ENCODE measurements around the gene ITGAD.

ITGAD gene

DNA sequence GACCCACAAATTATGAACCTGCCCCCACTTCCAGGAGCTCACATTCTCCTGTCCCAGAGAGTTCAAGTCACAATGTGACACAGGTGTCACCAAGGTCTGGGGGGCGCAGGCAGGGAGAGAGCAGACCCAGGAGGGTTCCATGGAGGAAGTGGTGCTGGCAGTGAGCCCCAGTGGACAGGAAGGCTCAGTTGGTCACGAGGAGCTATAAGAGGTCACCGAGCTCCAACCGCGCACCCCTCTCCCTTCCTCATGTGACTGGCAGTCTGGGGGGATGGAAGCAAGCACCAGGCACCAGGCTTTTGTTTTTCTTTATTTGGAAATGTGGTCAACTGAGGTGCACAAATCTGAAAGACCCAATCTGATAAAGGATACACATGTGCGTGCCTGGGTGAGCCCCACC is 2.5 kb downstream of the ITGAD start:
- Histone ChIP-seq H3F3A (ENCODE audit: control insufficient read depth, insufficient read depth) (no peaks in the 10 kb centered on the region), H3K4me2 (ENCODE audit: low read length) (no peak overlapping the region), H3K9me2 (replicated peaks; ENCODE audit: control insufficient read depth, low read length) (no peaks in the 10 kb centered on the region), H4K20me1 (ENCODE audit: control insufficient read depth, insufficient read depth, low read depth, low read length) (no peaks in the 10 kb centered on the region), H3K4me3 (ENCODE audit: low read length) (no peak overlapping the region), H3K4me1 (ENCODE audit: control insufficient read depth, low read length) (no peaks in the 10 kb centered on the region), H3K27ac (ENCODE audit: low read depth, low read length) (no peak overlapping the region), H3K9me3 (ENCODE audit: control insufficient read depth, insufficient read depth, low read length) (no peaks in the 10 kb centered on the region), H3K27me3 (ENCODE audit: control insufficient read depth, low read length) (no peaks in the 10 kb centered on the region), H3K36me3 (ENCODE audit: control insufficient read depth, low read length) (no peaks in the 10 kb centered on the region), H3K79me2 (ENCODE audit: control insufficient read depth, low read length) (no peaks in the 10 kb centered on the region)
- TF ChIP-seq, protein P1, sequence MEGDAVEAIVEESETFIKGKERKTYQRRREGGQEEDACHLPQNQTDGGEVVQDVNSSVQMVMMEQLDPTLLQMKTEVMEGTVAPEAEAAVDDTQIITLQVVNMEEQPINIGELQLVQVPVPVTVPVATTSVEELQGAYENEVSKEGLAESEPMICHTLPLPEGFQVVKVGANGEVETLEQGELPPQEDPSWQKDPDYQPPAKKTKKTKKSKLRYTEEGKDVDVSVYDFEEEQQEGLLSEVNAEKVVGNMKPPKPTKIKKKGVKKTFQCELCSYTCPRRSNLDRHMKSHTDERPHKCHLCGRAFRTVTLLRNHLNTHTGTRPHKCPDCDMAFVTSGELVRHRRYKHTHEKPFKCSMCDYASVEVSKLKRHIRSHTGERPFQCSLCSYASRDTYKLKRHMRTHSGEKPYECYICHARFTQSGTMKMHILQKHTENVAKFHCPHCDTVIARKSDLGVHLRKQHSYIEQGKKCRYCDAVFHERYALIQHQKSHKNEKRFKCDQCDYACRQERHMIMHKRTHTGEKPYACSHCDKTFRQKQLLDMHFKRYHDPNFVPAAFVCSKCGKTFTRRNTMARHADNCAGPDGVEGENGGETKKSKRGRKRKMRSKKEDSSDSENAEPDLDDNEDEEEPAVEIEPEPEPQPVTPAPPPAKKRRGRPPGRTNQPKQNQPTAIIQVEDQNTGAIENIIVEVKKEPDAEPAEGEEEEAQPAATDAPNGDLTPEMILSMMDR (IDR thresholded peaks at IDR 0.05; ENCODE audit: low read depth, low read length, poor library complexity, severe bottlenecking) = no peak
- TF ChIP-seq EZH2phosphoT487 (IDR thresholded peaks at IDR 0.05; ENCODE audit: borderline replicate concordance, low read length) = no peak

DNA sequence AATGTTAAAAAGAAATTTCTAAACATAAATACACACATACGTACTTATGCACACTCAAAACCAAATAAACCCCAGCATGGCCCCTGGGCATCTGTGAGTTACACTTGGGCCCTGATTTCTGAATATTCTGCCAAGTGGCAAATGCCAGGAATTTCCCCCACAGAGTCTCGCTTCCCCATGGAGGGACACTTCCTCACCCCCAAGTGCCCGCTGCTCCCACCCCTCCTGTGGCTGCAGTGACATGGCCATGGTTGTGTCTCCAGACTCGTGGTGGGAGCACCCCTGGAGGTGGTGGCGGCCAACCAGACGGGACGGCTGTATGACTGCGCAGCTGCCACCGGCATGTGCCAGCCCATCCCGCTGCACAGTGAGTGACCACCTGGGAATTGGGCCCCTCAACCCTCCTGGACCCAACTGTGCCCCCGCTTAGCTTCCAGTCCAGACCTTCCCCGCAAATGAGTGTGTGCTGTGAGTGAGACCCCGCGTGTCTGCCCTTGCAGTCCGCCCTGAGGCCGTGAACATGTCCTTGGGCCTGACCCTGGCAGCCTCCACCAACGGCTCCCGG is 4.0 kb downstream of the ITGAD start:
- Histone ChIP-seq H3K27me3 (ENCODE audit: control insufficient read depth, low read length) (no peaks in the 10 kb centered on the region), H3K4me2 (ENCODE audit: low read length) (no peak overlapping the region), H3K27ac (ENCODE audit: low read depth, low read length) (no peak overlapping the region), H4K20me1 (ENCODE audit: control insufficient read depth, insufficient read depth, low read depth, low read length) (no peaks in the 10 kb centered on the region), H3K9me2 (replicated peaks; ENCODE audit: control insufficient read depth, low read length) (no peaks in the 10 kb centered on the region), H3K4me3 (ENCODE audit: low read length) (no peak overlapping the region), H3K9me3 (ENCODE audit: control insufficient read depth, insufficient read depth, low read length) (no peaks in the 10 kb centered on the region), H3K79me2 (ENCODE audit: control insufficient read depth, low read length) (no peaks in the 10 kb centered on the region), H3F3A (ENCODE audit: control insufficient read depth, insufficient read depth) (no peaks in the 10 kb centered on the region), H3K4me1 (ENCODE audit: control insufficient read depth, low read length) (no peaks in the 10 kb centered on the region), H3K36me3 (ENCODE audit: control insufficient read depth, low read length) (no peaks in the 10 kb centered on the region)
- TF ChIP-seq, protein P1 (IDR thresholded peaks at IDR 0.05; ENCODE audit: low read depth, low read length, poor library complexity, severe bottlenecking) = no peak
- no peak for TF ChIP-seq EZH2phosphoT487 (IDR thresholded peaks at IDR 0.05; ENCODE audit: borderline replicate concordance, low read length)

DNA sequence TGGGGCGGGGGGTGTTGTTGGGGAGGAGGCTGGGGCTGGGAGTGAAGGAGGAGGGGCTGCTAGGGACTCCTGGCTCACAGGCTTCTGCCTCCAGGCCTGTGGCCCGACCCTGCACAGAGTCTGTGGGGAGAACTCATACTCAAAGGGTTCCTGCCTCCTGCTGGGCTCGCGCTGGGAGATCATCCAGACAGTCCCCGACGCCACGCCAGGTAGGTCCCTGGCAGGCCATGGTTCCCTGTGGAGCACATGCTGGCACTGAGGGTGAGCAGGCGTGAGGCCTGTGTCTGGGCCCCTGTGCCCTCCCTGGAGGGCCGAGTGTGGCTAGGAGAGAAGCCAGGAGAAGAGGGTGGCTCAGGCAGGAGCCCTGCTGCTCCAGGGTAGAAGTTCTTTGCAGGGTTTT is 4.6 kb downstream of the ITGAD start:
- no peaks in the 10 kb centered on the region for H3K4me1 ChIP-seq (ENCODE audit: control insufficient read depth, low read length)
- H3K27me3 ChIP-seq (ENCODE audit: control insufficient read depth, low read length) = no peaks in the 10 kb centered on the region
- H3K4me3 ChIP-seq (ENCODE audit: low read length) = no peak overlapping the region
- H3K36me3 ChIP-seq (ENCODE audit: control insufficient read depth, low read length) = no peaks in the 10 kb centered on the region
- TF ChIP-seq EZH2phosphoT487 (IDR thresholded peaks at IDR 0.05; ENCODE audit: borderline replicate concordance, low read length) = no peak
- TF ChIP-seq, protein P1 (IDR thresholded peaks at IDR 0.05; ENCODE audit: low read depth, low read length, poor library complexity, severe bottlenecking) = no peak
- no peak overlapping the region for H3K4me2 ChIP-seq (ENCODE audit: low read length)
- no peak overlapping the region for H3K27ac ChIP-seq (ENCODE audit: low read depth, low read length)
- H3K9me3 ChIP-seq (ENCODE audit: control insufficient read depth, insufficient read depth, low read length) = no peaks in the 10 kb centered on the region
- no peaks in the 10 kb centered on the region for H3K9me2 ChIP-seq (replicated peaks; ENCODE audit: control insufficient read depth, low read length)
- no peaks in the 10 kb centered on the region for H3K79me2 ChIP-seq (ENCODE audit: control insufficient read depth, low read length)
- H4K20me1 ChIP-seq (ENCODE audit: control insufficient read depth, insufficient read depth, low read depth, low read length) = no peaks in the 10 kb centered on the region
- no peaks in the 10 kb centered on the region for H3F3A ChIP-seq (ENCODE audit: control insufficient read depth, insufficient read depth)
